IPS-NIHi7 (cell line): ENCODE results near the gene ASTN1.

Experiments
- DNase-seq: peaks from one replicate; pipeline ENCODE4 v3.0.0; 2012; ENCODE audit warnings: mixed read lengths; ENCODE audit errors: extremely low spot score

Gene ASTN1

DNA sequence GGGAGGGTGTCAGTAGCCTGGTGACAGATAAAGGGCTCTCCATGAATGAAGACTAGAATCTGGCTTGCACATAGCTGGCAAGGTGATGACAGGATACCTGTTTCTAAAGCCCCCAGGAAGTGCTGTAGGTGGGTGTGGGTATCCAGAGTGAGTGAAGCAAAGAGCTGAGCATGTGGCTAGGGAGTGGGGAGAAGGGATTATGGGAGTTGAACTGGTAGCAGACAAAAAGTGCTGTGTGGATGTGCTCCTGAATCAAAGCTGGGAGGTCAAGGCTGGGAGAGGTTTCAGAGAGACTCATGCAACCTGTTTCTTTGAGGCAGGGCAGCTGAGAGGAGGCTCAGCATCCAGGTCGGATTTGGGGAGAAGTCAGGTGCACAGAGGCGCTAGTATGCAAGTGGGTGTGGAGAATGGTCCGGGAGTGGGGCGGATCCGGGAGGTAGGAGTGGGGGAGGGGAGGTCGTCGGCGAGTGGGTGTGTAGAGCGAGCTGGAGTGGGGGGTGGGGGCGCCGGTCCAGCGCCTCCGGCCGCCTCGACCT lies 600 bp downstream of the ASTN1 start:
- DNase-seq = peak; percentile 12

DNA sequence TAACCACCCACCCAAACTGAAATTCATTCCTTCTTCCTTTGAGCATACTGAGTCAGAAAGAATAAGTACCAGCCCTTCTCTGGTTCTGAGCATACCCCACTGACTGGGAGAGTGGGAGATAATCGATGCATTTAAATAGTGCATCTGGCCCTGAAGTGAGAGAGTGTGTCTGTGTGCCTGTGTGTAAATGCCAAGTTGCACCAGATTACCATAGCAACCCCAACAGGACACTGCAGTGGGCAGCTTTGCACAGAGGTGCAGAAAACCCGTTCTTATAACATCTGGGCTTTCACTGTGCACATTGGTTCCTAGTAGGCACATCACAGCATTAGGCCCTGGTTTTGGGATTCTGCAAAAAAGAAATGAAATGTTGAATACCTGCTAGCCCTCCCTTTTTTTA lies 2.3 kb downstream of the ASTN1 start:
- DNase-seq = no peak

DNA sequence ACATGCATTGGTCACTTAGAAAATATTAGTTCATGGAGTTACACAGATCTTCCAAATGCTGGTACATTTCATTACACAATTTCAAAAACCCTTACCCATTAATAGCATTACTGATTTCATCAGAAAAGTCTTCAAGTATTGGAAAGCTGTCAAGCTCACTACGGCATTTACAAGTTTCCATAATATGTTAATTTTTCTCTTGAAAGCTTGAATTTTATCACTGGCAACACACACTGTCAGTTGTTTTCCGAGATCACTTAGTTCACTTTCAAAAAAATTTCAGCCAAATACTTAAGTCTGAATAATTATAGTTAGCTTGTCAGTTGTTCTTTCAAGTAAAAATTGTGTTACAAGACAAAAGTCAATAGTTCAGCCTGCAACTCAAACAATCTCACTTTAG lies 18.0 kb downstream of the ASTN1 start:
- no peak for DNase-seq

DNA sequence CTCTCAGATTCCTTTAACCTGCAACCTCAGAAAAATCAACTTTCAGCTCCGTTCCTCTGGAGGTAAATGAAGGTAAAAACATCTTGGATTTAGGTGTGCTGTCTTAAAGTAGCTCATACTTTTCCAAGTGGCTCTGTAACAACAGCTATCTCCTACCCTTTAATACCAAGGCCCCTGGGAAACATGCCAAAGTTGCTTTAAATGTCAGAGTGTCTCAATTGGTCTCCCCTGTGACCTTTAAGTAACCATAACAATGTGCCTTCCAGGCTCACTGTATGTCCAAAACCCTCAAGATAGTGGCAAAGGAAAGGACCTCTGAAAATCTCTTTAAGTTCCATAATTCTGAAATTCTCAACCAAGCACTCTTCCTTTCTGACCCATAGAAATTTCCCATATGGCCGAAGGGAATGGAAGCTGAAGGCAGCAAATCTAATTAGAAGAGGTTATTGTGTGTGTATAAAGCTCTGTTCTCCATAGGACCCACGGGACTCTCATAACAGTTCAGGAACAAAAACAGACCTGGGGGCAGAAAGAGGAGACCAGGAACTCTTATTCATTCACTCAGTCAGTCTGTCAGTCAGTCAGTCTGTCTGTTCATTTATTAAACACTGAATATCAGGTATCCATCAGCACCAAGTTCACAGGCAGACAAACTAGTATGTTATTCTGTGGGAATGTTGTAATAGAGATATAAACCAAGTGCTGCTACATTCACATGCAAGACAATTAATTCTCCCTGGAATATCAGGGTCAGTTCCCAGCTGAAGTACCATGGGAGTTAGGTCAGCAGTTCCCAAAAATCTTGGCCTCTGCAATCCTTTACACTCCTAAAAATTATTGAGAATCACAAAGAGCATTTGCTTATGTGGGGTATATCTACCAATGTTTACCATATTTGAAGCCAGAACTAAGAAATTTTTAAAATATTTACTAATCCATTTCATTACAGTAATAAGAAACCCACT lies 19.1 kb downstream of the ASTN1 start:
- DNase-seq = no peak

DNA sequence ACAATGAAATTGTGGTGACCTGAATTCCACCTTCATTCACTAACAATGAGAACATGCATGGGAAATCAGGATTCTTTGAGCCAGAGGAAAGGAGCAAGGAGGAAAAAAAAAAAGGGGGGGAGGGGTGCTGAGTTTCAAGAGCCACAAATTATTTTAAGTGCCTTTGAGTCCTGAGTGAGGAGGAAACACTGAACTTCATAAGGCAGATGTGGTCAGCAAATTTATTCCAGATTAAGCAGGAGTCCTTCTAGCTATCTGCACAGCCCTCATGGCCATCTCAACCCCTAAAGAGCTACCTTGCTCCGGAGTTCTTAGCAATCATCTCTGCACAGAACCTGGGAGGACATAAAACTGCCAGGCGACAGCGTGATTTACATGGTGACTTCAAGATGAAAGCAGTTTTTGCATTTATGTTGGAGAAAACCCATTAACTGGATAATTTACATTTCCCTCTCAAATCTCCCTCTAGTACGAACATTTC lies 21.7 kb downstream of the ASTN1 start:
- DNase-seq = no peak

- no peak for DNase-seq
These were observed 22.5 kb downstream of the ASTN1 start for GRCh38 chr1:177142010-177142409.

GRCh38 chr1:177138347-177138746 lies 26.2 kb downstream of the ASTN1 start:
- DNase-seq = no peak

DNA sequence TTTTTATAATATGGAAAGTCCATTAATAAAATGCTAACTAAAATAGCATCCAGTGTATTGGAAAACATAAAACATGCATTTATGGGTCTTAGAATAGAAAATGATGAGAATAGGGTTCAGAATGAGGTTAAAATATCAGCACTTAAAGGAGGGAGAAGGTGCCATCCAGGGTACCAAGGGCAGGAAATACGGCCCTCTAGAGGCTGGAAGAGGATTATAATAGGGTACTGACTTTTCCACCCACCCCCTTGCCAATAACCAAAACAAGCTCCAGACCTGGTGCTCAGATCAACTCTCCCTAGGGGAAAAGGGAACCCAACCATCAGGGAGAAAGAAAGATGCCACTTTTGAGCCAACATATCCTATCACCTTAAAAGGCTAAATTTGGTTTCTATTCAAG lies 26.7 kb downstream of the ASTN1 start:
- peak; percentile 44 for DNase-seq

- DNase-seq = no peak
These were observed 29.3 kb downstream of the ASTN1 start for GRCh38 chr1:177135250-177135649.

DNA sequence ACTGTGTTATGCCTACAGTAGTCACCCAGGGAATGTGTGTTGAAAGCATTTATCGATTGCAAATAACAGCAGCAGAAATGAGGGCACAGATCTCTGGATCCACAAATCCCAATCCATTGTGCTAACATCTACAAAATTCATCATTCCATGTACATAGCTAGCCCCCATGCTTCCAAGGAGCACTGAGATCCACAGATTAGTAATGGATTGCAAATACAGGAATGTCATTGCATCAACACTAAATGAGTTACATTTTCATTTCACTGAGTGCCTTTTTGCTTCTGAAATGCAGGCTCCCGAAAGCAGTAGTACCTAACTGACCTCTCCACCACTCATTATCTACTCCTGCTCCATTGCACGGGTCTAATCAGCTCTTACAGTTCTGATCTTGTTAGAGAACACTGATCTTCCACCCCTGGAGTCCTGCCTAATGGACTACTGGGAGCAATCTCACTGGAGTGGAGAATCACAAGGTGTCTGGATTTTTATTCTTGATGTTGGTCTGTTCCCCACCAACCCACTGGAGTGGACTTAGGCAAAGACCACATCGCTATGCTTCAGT lies 30.5 kb downstream of the ASTN1 start:
- no peak for DNase-seq

DNA sequence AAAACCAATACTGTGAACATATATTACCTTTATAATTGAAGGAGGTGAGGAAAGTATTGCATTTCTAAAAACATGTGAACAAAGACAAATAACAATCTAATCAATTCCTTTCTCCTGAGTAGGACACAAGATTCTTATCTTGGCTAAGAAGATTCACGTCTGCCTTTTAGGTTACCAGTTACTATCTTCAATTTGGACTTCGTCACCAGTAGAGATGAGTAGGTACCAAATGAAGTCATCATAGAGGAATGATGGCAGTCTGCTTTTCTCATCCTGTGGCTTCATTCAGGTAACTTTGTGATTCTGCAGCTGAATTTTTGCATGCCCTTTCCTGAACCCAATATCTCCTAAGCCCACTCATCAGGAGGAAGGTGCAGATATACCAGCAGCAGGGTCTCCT lies 32.4 kb downstream of the ASTN1 start:
- DNase-seq = no peak

- no peak for DNase-seq
These were observed 32.8 kb downstream of the ASTN1 start for GRCh38 chr1:177131723-177132122.

- no peak for DNase-seq
These were observed 34.0 kb downstream of the ASTN1 start for GRCh38 chr1:177130451-177130945.

DNA sequence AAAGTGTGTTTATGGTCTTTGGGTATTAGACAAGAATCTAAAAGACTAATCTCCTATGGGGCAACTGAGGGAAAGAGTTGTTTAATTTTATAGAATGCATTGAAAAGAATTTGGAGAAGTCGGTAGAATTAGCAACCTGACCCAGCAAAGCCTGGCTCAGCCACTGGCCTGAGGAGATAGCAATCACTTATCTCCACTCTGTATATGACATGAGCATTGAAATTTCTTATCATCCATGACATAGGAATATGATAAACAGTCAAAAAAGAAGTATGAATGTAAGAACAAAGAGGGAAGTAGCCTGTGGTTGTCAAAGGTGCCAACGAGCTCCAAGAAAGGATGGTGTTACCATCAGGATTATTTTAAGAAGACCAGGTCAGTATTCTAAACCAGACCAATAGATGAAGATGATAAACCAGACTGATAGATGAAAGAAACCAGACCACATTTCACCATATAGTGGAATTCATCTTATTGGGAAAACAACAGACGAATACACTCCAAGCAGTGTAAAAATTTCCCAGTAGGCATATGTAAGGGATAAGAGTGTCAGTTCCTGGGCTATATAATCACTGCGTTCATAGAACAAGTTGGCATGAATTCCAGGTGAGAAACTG lies 35.7 kb downstream of the ASTN1 start:
- no peak for DNase-seq

DNA sequence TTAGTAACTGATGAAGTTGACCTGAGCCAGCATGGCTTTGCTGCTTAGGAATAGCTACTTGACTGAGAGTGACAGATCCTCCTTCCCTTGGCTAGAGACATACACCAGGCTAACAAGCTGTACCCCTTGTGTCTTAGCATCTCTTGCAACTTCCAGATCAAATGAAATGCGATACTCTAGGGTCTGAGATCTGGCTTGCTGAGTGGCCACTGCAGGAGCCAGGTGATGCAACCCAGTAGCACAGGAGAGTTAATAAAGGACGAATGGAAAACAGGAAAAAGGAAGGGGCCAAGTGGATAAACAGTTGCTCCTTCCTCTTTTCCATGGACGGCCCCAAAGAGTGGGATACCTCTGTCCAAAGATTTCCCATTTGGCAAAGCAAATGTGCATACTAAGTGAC lies 38.2 kb downstream of the ASTN1 start:
- no peak for DNase-seq

- DNase-seq = no peak
These were observed 39.8 kb downstream of the ASTN1 start for GRCh38 chr1:177124577-177125278.

DNA sequence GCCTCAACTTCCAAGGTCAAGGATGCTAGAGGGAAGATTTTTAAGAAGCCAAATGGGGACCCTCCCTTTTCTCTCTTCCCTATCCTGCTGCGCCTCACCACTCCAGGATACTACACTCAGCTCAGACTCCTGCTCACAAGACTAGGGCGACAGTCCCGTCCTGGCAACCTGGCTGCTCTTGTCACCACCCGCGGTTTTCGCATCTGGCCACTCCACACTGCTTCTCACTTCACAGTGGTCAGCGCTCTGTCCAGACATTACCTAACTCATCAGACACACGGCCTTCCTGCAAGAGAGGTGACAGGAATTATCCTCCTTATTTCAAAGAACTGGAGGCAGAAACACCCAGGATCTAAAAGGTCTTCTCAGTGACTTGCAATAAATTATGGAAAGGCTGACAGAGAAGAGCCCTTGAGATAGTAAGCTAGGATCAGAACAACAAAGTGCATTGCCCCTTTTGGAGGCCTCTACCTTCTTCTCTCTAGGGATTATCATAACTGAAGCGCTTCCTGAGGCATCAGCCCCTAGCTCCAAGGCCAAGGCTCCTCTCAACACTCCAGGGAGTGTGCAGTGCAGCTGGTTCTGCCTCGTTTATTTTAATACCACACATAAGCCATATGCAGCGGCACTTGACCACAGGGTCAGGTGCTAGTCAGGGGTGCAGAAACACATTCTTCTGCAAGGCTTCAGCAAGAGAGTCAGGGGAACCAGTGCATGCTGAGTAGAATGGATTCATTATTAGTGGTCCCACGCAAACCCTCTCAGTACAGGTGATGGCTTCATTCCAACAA lies 41.9 kb downstream of the ASTN1 start:
- DNase-seq = no peak

DNA sequence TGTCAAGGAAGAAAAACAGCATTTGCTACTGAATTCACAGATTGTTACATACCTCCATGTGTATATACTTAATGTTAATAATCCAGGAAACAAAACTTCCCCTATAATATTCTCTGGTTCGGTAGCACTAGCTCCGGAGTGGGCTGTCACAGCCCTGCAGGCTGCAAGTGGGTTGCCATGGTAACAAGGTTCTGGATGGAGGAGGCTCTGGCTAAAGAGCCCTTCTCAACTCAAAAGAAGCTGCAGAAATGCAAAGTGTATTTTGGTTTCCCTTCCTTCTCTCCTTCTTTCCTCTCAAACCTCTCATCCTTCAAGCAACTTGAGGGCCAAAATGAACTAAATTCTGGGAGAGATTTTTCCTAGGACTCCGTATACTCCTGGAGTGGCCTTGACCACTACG lies 45.2 kb downstream of the ASTN1 start:
- DNase-seq = peak; percentile 26

GRCh38 chr1:177118901-177119300 lies 45.6 kb downstream of the ASTN1 start:
- no peak for DNase-seq

GRCh38 chr1:177116941-177117340 lies 47.6 kb downstream of the ASTN1 start:
- no peak for DNase-seq
